ENCODE data around the gene RBL1. TPM values are rescaled to one million over a fixed set of nuclear protein-coding genes. Genes with fewer than 3 reads are reported as not detected.
"Not testable (repeated sequence)": the region's sequence is repeated elsewhere in the genome, so short reads cannot be mapped to it uniquely, and the experiment has no call there.

Gene RBL1
- total and polyA plus RNA-seq, 2 experiments from 2014 or later = 4.4 to 7.0 TPM

- no peak for DNase-seq
- Histone ChIP-seq H2AFZ (no peak overlapping the region), H3K4me3 (no peak overlapping the region), H3K4me1 (ENCODE audit: insufficient read depth) (no peaks in the 10 kb centered on the region), H3K9me2 (ENCODE audit: insufficient read depth) (no peaks in the 10 kb centered on the region), H3K36me3 (ENCODE audit: low read depth) (no peaks in the 10 kb centered on the region), H3K79me2 (ENCODE audit: insufficient read depth) (no peaks in the 10 kb centered on the region), H4K20me1 (ENCODE audit: insufficient read depth) (no peaks in the 10 kb centered on the region), H3K27me3 (replicated peaks; ENCODE audit: insufficient read depth) (no peaks in the 10 kb centered on the region), H3K9me3 (ENCODE audit: low read depth) (no peaks in the 10 kb centered on the region), H3K9ac (no peak overlapping the region), H3K27ac (no peak overlapping the region), H3K4me2 (ENCODE audit: unreplicated experiment) (no peak overlapping the region), H3F3A (ENCODE audit: insufficient read depth) (no peaks in the 10 kb centered on the region)
- TF ChIP-seq EZH2 (IDR thresholded peaks at IDR 0.05; ENCODE audit: insufficient read depth, poor library complexity, severe bottlenecking) (no peak), EZH2phosphoT487 (IDR thresholded peaks at IDR 0.05; ENCODE audit: insufficient read depth, low read depth) (no peak)
- in situ Hi-C loops (cut with MboI) = no loop called here
- WGBS, 2 experiments (ENCODE audit: low coverage in 1 of 2, low lambda C conversion rate in 2 of 2, missing lambda C conversion rate in 2 of 2) = 94 to 96% methylated on average over 7 of the region's 7 CpGs
Measured at GRCh38 chr20:36998652-36999051, 97.1 kb downstream of the RBL1 start.

- WGBS, 2 experiments (ENCODE audit: low coverage in 1 of 2, low lambda C conversion rate in 2 of 2, missing lambda C conversion rate in 2 of 2) = 65 to 70% methylated on average over 1 of the region's 1 CpG
- TF ChIP-seq EZH2 (IDR thresholded peaks at IDR 0.05; ENCODE audit: insufficient read depth, poor library complexity, severe bottlenecking) (no peak), EZH2phosphoT487 (IDR thresholded peaks at IDR 0.05; ENCODE audit: insufficient read depth, low read depth) (no peak)
- H3K4me3 ChIP-seq = no peak overlapping the region
- H3K79me2 ChIP-seq (ENCODE audit: insufficient read depth) = no peaks in the 10 kb centered on the region
- no peaks in the 10 kb centered on the region for H3K4me1 ChIP-seq (ENCODE audit: insufficient read depth)
- H3K9me2 ChIP-seq (ENCODE audit: insufficient read depth) = no peaks in the 10 kb centered on the region
- no peaks in the 10 kb centered on the region for H3K36me3 ChIP-seq (ENCODE audit: low read depth)
- no peak for DNase-seq
- no peak overlapping the region for H2AFZ ChIP-seq
- no peak overlapping the region for H3K9ac ChIP-seq
- H3F3A ChIP-seq (ENCODE audit: insufficient read depth) = no peaks in the 10 kb centered on the region
- H3K27ac ChIP-seq = no peak overlapping the region
- no peaks in the 10 kb centered on the region for H4K20me1 ChIP-seq (ENCODE audit: insufficient read depth)
- H3K27me3 ChIP-seq (replicated peaks; ENCODE audit: insufficient read depth) = no peaks in the 10 kb centered on the region
- no peaks in the 10 kb centered on the region for H3K9me3 ChIP-seq (ENCODE audit: low read depth)
- in situ Hi-C loops (cut with MboI) = no loop called here
- no peak overlapping the region for H3K4me2 ChIP-seq (ENCODE audit: unreplicated experiment)
Measured at GRCh38 chr20:36997121-36997520, 98.7 kb downstream of the RBL1 start.

- H3K36me3 ChIP-seq (ENCODE audit: low read depth); H3K27ac ChIP-seq; H3K9me3 ChIP-seq (ENCODE audit: low read depth); H3K27me3 ChIP-seq (replicated peaks; ENCODE audit: insufficient read depth); H3F3A ChIP-seq (ENCODE audit: insufficient read depth); H3K4me1 ChIP-seq (ENCODE audit: insufficient read depth); H3K9ac ChIP-seq; H3K79me2 ChIP-seq (ENCODE audit: insufficient read depth); H3K4me3 ChIP-seq; in situ Hi-C loops (cut with MboI); H3K4me2 ChIP-seq (ENCODE audit: unreplicated experiment); H2AFZ ChIP-seq; DNase-seq; H3K9me2 ChIP-seq (ENCODE audit: insufficient read depth); H4K20me1 ChIP-seq (ENCODE audit: insufficient read depth): not testable (repeated sequence)
- WGBS, 2 experiments (ENCODE audit: low coverage in 1 of 2, low lambda C conversion rate in 2 of 2, missing lambda C conversion rate in 2 of 2) = 96 to 98% methylated on average over 4 of the region's 4 CpGs
Measured at GRCh38 chr20:36994221-36994620, 101.6 kb downstream of the RBL1 start.

- Histone ChIP-seq H3F3A (ENCODE audit: insufficient read depth) (no peaks in the 10 kb centered on the region), H3K9me3 (ENCODE audit: low read depth) (no peaks in the 10 kb centered on the region), H4K20me1 (ENCODE audit: insufficient read depth) (no peaks in the 10 kb centered on the region), H3K9ac (no peak overlapping the region), H3K9me2 (ENCODE audit: insufficient read depth) (no peaks in the 10 kb centered on the region), H3K4me1 (ENCODE audit: insufficient read depth) (no peaks in the 10 kb centered on the region), H2AFZ (no peak overlapping the region), H3K27ac (no peak overlapping the region), H3K4me3 (no peak overlapping the region), H3K79me2 (ENCODE audit: insufficient read depth) (no peaks in the 10 kb centered on the region), H3K36me3 (ENCODE audit: low read depth) (no peaks in the 10 kb centered on the region), H3K4me2 (ENCODE audit: unreplicated experiment) (no peak overlapping the region), H3K27me3 (replicated peaks; ENCODE audit: insufficient read depth) (no peaks in the 10 kb centered on the region)
- WGBS, 2 experiments (ENCODE audit: low coverage in 1 of 2, low lambda C conversion rate in 2 of 2, missing lambda C conversion rate in 2 of 2) = 92 to 97% methylated on average over 4 of the region's 4 CpGs
- in situ Hi-C loops (cut with MboI) = no loop called here
- DNase-seq = no peak
- TF ChIP-seq EZH2phosphoT487 (IDR thresholded peaks at IDR 0.05; ENCODE audit: insufficient read depth, low read depth) (no peak), EZH2 (IDR thresholded peaks at IDR 0.05; ENCODE audit: insufficient read depth, poor library complexity, severe bottlenecking) (no peak)
Measured at GRCh38 chr20:36992802-36993334, 102.9 kb downstream of the RBL1 start.

GRCh38 chr20:36991703-36992102 lies 104.1 kb downstream of the RBL1 start:
- no peaks in the 10 kb centered on the region for H3K27me3 ChIP-seq (replicated peaks; ENCODE audit: insufficient read depth)
- no peaks in the 10 kb centered on the region for H3F3A ChIP-seq (ENCODE audit: insufficient read depth)
- no peaks in the 10 kb centered on the region for H3K9me2 ChIP-seq (ENCODE audit: insufficient read depth)
- WGBS, 2 experiments (ENCODE audit: low coverage in 1 of 2, low lambda C conversion rate in 2 of 2, missing lambda C conversion rate in 2 of 2) = 73 to 82% methylated on average over 3 of the region's 3 CpGs
- no peak for TF ChIP-seq EZH2 (IDR thresholded peaks at IDR 0.05; ENCODE audit: insufficient read depth, poor library complexity, severe bottlenecking)
- H3K4me3 ChIP-seq = no peak overlapping the region
- no peak for DNase-seq
- H3K9me3 ChIP-seq (ENCODE audit: low read depth) = no peaks in the 10 kb centered on the region
- no peaks in the 10 kb centered on the region for H3K4me1 ChIP-seq (ENCODE audit: insufficient read depth)
- no peak overlapping the region for H3K9ac ChIP-seq
- no peak overlapping the region for H3K4me2 ChIP-seq (ENCODE audit: unreplicated experiment)
- no peak overlapping the region for H2AFZ ChIP-seq
- H3K79me2 ChIP-seq (ENCODE audit: insufficient read depth) = no peaks in the 10 kb centered on the region
- H3K27ac ChIP-seq = no peak overlapping the region
- no peaks in the 10 kb centered on the region for H4K20me1 ChIP-seq (ENCODE audit: insufficient read depth)
- no peaks in the 10 kb centered on the region for H3K36me3 ChIP-seq (ENCODE audit: low read depth)
- in situ Hi-C loops (cut with MboI) = no loop called here
